Mucosa of gallbladder (tissue), 1 donor: ENCODE results near the gene METTL5. TPM values are rescaled to one million over a fixed set of nuclear protein-coding genes. Genes with fewer than 3 reads are reported as not detected.
"Not testable (repeated sequence)": the region's sequence is repeated elsewhere in the genome, so short reads cannot be mapped to it uniquely, and the experiment has no call there.

Experiments
- DNase-seq: peaks from one replicate; pipeline ENCODE4 v3.0.0-alpha.2; 2020; ENCODE audit warnings: low spot score
- total RNA-seq: library from RNA; stranded (reverse); gene quantifications from one replicate; pipeline ENCODE4 v1.2.1, GENCODE V29; 2021
- donor health status: DM: no; HTN: no; CAD: no.

Gene METTL5
- 39.9 TPM for total RNA-seq

GRCh38 chr2:169824373-169825333, at the start of gene METTL5:
TSS of gene METTL5 (minus strand) at chr2:169824905. CDS start at chr2:169824597, 308 bp downstream.
- peak; percentile 81 for DNase-seq

DNA sequence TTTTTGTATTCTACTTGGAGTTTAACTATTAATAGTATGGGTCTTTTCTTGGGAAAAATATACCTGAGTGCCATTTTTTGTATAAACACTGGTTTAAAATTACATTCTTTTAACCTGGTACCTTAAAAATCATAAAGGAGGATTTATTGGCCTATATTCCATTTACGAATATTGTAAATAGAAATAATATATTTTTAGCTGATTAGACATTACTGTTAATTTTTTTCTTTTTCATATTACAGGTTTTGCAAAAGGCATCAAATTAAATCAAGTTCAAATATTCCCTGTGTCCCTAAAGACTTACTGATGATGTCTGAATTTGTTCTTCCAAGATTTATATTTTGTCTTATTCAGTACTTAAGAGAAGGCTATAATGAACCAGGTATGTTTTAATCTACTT, 47.3 kb upstream of the METTL5 start:
- DNase-seq = no peak

GRCh38 chr2:169871369-169871768, 46.7 kb upstream of the METTL5 start:
- not testable (repeated sequence) for DNase-seq

- no peak for DNase-seq
Measured at GRCh38 chr2:169868951-169869350, 44.2 kb upstream of the METTL5 start.

DNA sequence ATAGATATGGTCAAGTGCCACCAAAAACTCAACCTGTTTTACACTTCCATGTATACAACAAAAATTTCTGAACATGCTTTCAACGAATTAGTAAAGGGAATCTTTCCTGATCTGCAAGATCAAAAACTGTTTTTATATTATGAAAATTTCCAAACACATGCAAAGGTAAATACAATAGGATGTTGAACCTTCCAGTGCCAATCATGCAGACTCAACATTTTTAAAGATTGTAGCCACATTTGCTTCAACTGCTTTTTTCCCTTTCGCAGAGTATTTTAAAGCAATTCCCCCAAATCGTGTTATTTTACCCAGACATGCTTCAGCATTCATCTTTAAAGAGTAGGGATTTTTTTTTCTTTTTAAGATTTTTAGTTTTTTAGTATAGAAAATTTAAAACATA, 42.9 kb upstream of the METTL5 start:
- no peak for DNase-seq

DNA sequence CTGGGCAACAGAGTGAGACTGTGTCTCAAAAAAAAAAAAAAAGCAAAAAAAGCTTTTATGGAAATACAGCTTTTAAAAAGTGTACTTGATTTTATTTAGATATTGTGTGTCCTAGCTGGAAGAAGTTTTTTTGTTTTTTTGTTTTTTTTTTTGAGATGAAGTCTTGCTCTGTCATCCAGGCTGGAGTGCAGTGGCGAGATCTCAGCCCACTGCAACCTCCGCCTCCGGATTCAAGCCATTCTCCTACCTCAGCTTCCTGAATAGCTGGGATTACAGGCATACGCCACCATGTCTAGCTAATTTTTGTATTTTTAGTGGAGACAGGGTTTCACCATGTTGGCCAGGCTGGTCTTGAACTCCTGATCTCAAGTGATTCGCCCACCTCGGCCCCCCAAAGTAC, 41.5 kb upstream of the METTL5 start:
- DNase-seq = not testable (repeated sequence)

GRCh38 chr2:169865492-169865891, 40.8 kb upstream of the METTL5 start:
- no peak for DNase-seq

- DNase-seq = no peak
Measured at GRCh38 chr2:169862816-169863215, 38.1 kb upstream of the METTL5 start.

- no peak for DNase-seq
Measured at GRCh38 chr2:169860149-169860548, 35.4 kb upstream of the METTL5 start.

- DNase-seq = no peak
Measured at GRCh38 chr2:169859423-169859822, 34.7 kb upstream of the METTL5 start.

GRCh38 chr2:169855281-169856258, 30.9 kb upstream of the METTL5 start:
- not testable (repeated sequence) for DNase-seq

GRCh38 chr2:169853041-169853668, 28.4 kb upstream of the METTL5 start:
- no peak for DNase-seq

GRCh38 chr2:169849710-169850109, 25.0 kb upstream of the METTL5 start:
- no peak for DNase-seq

DNA sequence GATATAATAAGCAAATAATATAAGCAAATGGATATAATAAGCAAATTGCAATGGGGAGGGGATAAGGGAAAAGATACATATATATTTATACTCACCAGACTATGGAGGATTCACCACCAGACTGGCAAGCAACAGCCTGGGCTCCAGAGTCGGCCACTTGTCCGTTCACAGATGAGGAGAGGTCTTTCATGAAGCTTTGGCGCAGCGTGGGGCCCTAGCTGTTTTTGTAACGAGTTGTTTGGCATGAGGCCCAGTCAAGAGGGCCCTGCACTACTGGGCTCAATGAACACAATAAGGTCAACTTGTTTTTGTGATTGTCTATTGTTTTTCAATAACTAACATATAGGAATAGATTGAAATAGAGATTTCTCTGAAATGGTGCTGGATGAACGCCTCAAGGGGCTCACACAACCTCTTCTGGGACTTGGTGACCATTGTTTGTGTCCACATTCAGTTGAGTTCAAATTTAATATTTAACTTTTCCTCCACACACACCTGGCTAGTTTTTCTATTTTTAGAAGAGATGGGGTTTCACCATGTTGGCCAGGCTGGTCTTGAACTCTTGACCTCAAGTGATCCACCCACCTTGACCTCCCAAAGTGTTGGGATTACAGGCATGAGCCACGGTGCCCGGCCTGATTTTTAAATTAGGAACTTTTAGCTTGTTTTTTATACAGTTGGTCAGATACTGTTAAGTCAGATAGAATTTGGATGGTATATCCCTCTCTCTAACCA, 24.4 kb upstream of the METTL5 start:
- not testable (repeated sequence) for DNase-seq

GRCh38 chr2:169845016-169845415, 20.3 kb upstream of the METTL5 start:
- DNase-seq = no peak

GRCh38 chr2:169841625-169842024, 16.9 kb upstream of the METTL5 start:
- not testable (repeated sequence) for DNase-seq

DNA sequence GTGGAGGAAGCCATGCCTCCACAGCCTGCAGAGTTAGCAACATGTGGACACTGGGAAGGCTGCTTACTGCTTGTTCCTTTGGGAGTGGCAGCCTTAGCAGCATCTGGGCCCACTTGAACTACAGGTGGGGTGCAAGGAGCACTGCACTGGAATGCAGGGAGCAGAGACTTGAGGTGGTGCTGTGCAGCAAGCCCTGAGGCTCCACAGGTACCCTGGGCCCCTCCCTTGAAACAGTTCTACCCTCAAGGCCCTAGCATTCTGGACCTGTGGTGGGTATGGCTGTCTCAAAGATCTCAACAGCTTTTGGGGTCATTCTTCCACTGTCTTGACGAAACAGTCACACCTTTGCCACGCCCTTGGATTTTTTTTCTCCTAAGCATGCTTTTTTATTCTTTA, 16.0 kb upstream of the METTL5 start:
- no peak for DNase-seq

GRCh38 chr2:169839954-169840746, 15.4 kb upstream of the METTL5 start:
- no peak for DNase-seq

DNA sequence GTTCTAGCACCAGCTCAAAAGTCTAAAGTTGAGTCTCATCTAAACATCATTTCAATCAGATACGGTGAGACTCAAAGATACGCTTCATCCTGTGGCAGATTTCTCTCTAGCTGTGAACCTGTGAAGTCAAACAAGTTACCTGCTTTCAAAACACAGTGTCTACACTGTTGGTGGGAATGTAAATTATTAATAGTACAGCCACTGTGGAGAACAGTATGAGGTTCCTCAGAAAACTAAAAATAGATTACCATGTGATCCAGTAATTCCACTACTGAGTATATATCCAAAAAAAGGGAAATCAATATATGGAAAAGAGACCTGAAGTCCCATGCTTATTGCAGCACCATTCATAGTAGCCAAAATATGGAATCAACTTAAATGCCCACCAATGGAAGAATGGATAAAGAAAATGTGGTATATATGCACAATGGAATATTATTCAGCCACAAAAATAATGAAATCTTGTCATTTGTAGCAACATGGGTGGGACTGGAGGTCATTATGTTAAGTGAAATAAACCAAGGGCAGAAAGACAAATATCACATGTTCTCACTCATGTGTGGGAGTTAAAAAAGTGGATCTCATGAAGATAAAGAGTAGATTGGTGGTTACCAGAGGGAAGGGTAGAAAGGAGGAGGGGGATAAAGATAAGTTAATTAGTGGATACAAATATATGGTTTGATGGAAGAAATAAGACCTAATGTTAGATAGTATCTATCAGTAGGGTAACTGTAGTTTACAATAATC, 14.2 kb upstream of the METTL5 start:
- no peak for DNase-seq
